ENCODE results near the gene MRPL58. TPM values are rescaled to one million over a fixed set of nuclear protein-coding genes. Genes with fewer than 3 reads are reported as not detected.

MRPL58 gene
- polyA plus RNA-seq, 1 donor (not counting 4 experiments of a cell fraction or from before 2014, with no cell fraction given): 61.1 TPM

DNA sequence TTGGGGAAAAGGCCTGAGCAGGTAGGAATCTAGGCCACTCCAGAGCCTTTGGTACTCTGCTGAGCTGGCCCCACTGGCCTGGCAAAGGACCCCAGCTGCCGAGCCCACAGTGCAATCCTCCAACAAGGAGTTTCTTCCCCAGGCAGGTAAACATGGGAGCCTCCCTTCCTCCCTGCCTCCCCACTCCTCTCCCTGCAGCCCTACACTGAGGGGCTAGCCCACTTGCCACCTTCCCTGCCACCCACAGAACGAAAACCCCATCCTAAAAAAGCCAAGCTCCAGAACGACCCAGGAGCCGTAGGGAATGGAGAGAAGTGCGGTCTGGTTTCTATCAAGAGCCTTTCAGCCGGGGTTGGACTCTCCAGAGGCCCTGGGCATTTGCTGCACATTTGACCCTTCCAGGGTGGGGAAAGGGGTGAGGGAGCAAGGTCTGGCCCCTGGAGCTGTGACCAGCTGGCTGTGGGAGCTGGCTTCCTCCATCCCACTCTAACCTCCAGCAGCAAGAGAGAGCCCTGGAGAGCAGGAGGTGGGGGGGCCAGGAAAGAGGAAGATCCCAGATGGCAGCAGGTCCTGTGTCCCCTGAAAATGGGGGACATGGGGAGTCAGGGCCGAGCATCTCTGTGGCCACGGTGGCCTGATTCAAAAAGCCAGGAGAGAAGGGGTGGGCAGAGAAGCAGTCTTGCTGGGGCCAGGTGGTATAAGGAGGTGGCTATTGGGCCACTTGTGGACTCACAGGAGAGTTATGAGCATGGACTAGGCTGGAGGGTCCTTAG, 41.2 kb upstream of the MRPL58 start:
- no peak for FAIRE-seq
- dilution Hi-C loops (cut with MboI; ENCODE audit: extremely low pct_ligation_motif_present, low sequenced_read_pairs): no loop called here

DNA sequence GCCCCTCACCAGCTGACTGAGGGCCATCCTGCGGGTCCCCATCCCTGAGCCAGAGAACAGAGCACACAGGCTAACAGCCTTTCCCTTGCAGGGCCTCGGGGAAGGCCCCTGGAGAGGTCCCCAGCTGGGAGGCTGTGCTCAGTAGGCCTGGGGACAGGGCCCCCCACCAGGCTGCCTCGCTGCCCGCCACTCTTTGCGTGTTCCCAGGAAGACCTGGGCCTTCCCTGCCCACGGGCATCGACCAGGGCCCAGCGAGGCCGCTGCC, 40.7 kb upstream of the MRPL58 start:
- no peak overlapping the region for H2AFZ ChIP-seq (ENCODE audit: control insufficient read depth, low read length)
- no peak overlapping the region for H3K4me2 ChIP-seq (ENCODE audit: control insufficient read depth, extremely low read depth, insufficient read depth, low read depth, low read length)
- DNase-seq (ENCODE audit: low read depth, low spot score): no peak
- H3K9ac ChIP-seq (ENCODE audit: control insufficient read depth, extremely low read depth, insufficient read depth, low read length): no peak overlapping the region
- no peak for FAIRE-seq
- H3K27ac ChIP-seq (ENCODE audit: control insufficient read depth, insufficient read depth, low read length): no peak overlapping the region
- H3K27me3 ChIP-seq (ENCODE audit: control insufficient read depth, extremely low read depth, insufficient read depth, low read length): peaks cover 36% of the 10 kb centered on the region
- dilution Hi-C loops (cut with MboI; ENCODE audit: extremely low pct_ligation_motif_present, low sequenced_read_pairs): no loop called here
- no peaks in the 10 kb centered on the region for H3K79me2 ChIP-seq (ENCODE audit: control insufficient read depth, insufficient read depth, low read length)
- TF ChIP-seq EZH2 (IDR thresholded peaks at IDR 0.05; ENCODE audit: low read length): peak; percentile 60
- TF ChIP-seq, protein P1, sequence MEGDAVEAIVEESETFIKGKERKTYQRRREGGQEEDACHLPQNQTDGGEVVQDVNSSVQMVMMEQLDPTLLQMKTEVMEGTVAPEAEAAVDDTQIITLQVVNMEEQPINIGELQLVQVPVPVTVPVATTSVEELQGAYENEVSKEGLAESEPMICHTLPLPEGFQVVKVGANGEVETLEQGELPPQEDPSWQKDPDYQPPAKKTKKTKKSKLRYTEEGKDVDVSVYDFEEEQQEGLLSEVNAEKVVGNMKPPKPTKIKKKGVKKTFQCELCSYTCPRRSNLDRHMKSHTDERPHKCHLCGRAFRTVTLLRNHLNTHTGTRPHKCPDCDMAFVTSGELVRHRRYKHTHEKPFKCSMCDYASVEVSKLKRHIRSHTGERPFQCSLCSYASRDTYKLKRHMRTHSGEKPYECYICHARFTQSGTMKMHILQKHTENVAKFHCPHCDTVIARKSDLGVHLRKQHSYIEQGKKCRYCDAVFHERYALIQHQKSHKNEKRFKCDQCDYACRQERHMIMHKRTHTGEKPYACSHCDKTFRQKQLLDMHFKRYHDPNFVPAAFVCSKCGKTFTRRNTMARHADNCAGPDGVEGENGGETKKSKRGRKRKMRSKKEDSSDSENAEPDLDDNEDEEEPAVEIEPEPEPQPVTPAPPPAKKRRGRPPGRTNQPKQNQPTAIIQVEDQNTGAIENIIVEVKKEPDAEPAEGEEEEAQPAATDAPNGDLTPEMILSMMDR (optimal IDR thresholded peaks at IDR 0.05 in 1 of 3, IDR thresholded peaks at IDR 0.05 in 1 of 3, conservative IDR thresholded peaks at IDR 0.05 in 1 of 3; ENCODE audit: extremely low read depth in 1 of 3, insufficient read depth in 2 of 3, low read length in 3 of 3): no peak
- peaks cover 10% of the 10 kb centered on the region for H3K4me1 ChIP-seq (ENCODE audit: control insufficient read depth, extremely low read depth, insufficient read depth, low read length)
- H4K20me1 ChIP-seq (ENCODE audit: control insufficient read depth, extremely low read depth, insufficient read depth, low read length): no peaks in the 10 kb centered on the region
- H3K9me3 ChIP-seq (ENCODE audit: control insufficient read depth, low read depth, low read length): no peaks in the 10 kb centered on the region
- H3K36me3 ChIP-seq (ENCODE audit: control insufficient read depth in 2 of 2, extremely low read depth in 1 of 2, insufficient read depth in 2 of 2, low read length in 2 of 2): no peaks in the 10 kb centered on the region
- no peaks in the 10 kb centered on the region for H3K9me1 ChIP-seq (ENCODE audit: control insufficient read depth, extremely low read depth, insufficient read depth, low read length)
- no peak overlapping the region for H3K4me3 ChIP-seq (ENCODE audit: control insufficient read depth in 2 of 3, extremely low read depth in 1 of 3, insufficient read depth in 2 of 3, low read depth in 1 of 3, low read length in 3 of 3)

More for the DNA sequence above, 41.2 kb upstream of the MRPL58 start:
- no peaks in the 10 kb centered on the region for H3K79me2 ChIP-seq (ENCODE audit: control insufficient read depth, insufficient read depth, low read length)
- no peak overlapping the region for H3K4me3 ChIP-seq (ENCODE audit: control insufficient read depth in 2 of 3, extremely low read depth in 1 of 3, insufficient read depth in 2 of 3, low read depth in 1 of 3, low read length in 3 of 3)
- H2AFZ ChIP-seq (ENCODE audit: control insufficient read depth, low read length): no peak overlapping the region
- no peaks in the 10 kb centered on the region for H4K20me1 ChIP-seq (ENCODE audit: control insufficient read depth, extremely low read depth, insufficient read depth, low read length)
- H3K9me3 ChIP-seq (ENCODE audit: control insufficient read depth, low read depth, low read length): no peaks in the 10 kb centered on the region
- no peak overlapping the region for H3K27ac ChIP-seq (ENCODE audit: control insufficient read depth, insufficient read depth, low read length)
- no peaks in the 10 kb centered on the region for H3K36me3 ChIP-seq (ENCODE audit: control insufficient read depth in 2 of 2, extremely low read depth in 1 of 2, insufficient read depth in 2 of 2, low read length in 2 of 2)
- no peak overlapping the region for H3K9ac ChIP-seq (ENCODE audit: control insufficient read depth, extremely low read depth, insufficient read depth, low read length)
- peaks cover 10% of the 10 kb centered on the region for H3K4me1 ChIP-seq (ENCODE audit: control insufficient read depth, extremely low read depth, insufficient read depth, low read length)
- H3K27me3 ChIP-seq (ENCODE audit: control insufficient read depth, extremely low read depth, insufficient read depth, low read length): peaks cover 36% of the 10 kb centered on the region
- H3K9me1 ChIP-seq (ENCODE audit: control insufficient read depth, extremely low read depth, insufficient read depth, low read length): no peaks in the 10 kb centered on the region
- no peak overlapping the region for H3K4me2 ChIP-seq (ENCODE audit: control insufficient read depth, extremely low read depth, insufficient read depth, low read depth, low read length)
- no peak for DNase-seq (ENCODE audit: low read depth, low spot score)
- TF ChIP-seq, protein P1 (optimal IDR thresholded peaks at IDR 0.05 in 1 of 3, IDR thresholded peaks at IDR 0.05 in 1 of 3, conservative IDR thresholded peaks at IDR 0.05 in 1 of 3; ENCODE audit: extremely low read depth in 1 of 3, insufficient read depth in 2 of 3, low read length in 3 of 3): no peak
- TF ChIP-seq EZH2 (IDR thresholded peaks at IDR 0.05; ENCODE audit: low read length): no peak

All from keratinocyte (primary cell).